ENCODE data around the gene SORBS1. TPM values are rescaled to one million over a fixed set of nuclear protein-coding genes. Genes with fewer than 3 reads are reported as not detected.
A peak's percentile ranks its signal among the peaks of the same experiment; 100 is the strongest.

SORBS1 gene
- total RNA-seq (10 to 100 TPM; 34.4 to 38.8 TPM), polyA plus RNA-seq (ENCODE audit: insufficient read depth, low read depth, low replicate concordance) (46.6 TPM)
- long read RNA-seq, donor 1: 0 reads
- long read RNA-seq, donor 2: 0 reads

DNA sequence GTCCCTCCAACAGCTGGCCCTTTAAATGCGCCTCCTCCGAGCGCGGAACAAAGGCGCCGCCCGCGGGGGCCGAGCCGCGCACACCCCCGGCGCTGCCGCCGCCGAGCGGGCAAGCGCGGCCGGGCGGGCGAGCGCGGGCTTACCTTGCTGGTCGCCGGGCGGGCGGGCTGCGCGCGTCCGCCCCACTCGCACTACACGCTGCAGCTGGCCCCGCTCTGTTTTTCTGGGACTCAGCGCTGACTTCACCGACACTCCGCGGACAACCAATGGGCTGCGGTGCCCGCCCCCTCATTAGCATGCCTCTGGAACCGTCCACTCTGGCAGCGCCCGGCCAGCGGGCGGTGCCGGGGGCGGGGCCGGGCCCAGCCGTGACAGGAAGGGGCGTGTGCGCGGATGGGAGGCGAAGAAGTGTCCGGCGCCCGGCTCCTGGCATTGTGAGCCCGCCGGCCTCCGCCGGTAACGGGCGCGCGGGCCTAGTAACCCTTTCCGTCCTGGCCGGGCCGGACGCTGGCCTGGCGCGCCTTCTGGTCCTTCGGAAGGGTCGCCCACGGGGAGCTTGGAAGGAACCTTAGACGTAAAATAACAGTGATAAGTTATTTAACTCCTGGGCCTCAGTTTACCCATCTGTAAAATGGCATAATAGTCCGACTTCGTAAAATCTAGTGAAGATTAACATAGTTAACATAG lies at the start of gene SORBS1:
Gene SORBS1, minus strand, starts transcription at position 195 of the 687 bp plus-strand sequence. CDS start 120,236 bp downstream, outside the sequence.
- Histone ChIP-seq H3K4me3 (peak within 1 kb of the TSS; percentile 81 to 91), H3K27me3 (no peaks in the 10 kb centered on the region), H3K36me3 (ENCODE audit: low read depth, missing control alignments) (no peaks in the 10 kb centered on the region), H3K9me3 (no peaks in the 10 kb centered on the region), H3K27ac (peak within 1 kb of the TSS; percentile 81 to 85), H3K4me1 (peaks cover 13% of the 10 kb centered on the region)
- WGBS, 2 donors: 2 to 3% methylated on average over 23 to 27 of the region's 77 CpGs
- DNase-seq: peak; percentile 97
- intact Hi-C loops (cut with DNase I; ENCODE audit: low total_unique reads): no loop called here
- TF ChIP-seq, protein P1, sequence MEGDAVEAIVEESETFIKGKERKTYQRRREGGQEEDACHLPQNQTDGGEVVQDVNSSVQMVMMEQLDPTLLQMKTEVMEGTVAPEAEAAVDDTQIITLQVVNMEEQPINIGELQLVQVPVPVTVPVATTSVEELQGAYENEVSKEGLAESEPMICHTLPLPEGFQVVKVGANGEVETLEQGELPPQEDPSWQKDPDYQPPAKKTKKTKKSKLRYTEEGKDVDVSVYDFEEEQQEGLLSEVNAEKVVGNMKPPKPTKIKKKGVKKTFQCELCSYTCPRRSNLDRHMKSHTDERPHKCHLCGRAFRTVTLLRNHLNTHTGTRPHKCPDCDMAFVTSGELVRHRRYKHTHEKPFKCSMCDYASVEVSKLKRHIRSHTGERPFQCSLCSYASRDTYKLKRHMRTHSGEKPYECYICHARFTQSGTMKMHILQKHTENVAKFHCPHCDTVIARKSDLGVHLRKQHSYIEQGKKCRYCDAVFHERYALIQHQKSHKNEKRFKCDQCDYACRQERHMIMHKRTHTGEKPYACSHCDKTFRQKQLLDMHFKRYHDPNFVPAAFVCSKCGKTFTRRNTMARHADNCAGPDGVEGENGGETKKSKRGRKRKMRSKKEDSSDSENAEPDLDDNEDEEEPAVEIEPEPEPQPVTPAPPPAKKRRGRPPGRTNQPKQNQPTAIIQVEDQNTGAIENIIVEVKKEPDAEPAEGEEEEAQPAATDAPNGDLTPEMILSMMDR (IDR thresholded peaks at IDR 0.05): no peak
- peak; percentile 94 for TF ChIP-seq POLR2A (IDR thresholded peaks at IDR 0.05)

DNA sequence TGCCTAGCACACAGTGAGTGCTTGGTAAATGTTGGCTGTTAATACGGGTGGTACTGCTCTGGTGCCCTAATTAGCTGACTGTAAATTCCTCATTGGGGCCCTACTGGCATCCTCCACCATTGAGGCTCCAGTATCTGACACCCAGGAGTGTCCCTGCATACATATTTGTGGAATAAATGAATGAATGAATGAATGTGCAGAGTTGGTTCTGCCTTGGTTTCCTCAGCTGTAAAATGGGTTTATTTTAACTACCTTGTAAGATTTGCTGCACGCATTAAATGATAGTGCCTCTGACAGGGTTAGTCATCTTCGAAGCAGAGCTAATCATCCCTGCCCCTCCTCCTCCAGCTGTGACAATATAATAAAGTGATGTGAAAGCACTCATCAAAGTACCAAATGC lies 49.6 kb upstream of the SORBS1 start:
- WGBS, 2 donors: 93 to 95% methylated on average over 3 of the region's 3 CpGs
- DNase-seq: no peak
- intact Hi-C loops (cut with DNase I; ENCODE audit: low total_unique reads): no loop called here
- no peaks in the 10 kb centered on the region for H3K4me1 ChIP-seq
- H3K27ac ChIP-seq: no peak overlapping the region
- H3K36me3 ChIP-seq (ENCODE audit: low read depth, missing control alignments): no peaks in the 10 kb centered on the region
- no peaks in the 10 kb centered on the region for H3K27me3 ChIP-seq
- no peak overlapping the region for H3K4me3 ChIP-seq
- TF ChIP-seq POLR2A (IDR thresholded peaks at IDR 0.05): no peak
- TF ChIP-seq, protein P1 (IDR thresholded peaks at IDR 0.05): no peak
- no peaks in the 10 kb centered on the region for H3K9me3 ChIP-seq

DNA sequence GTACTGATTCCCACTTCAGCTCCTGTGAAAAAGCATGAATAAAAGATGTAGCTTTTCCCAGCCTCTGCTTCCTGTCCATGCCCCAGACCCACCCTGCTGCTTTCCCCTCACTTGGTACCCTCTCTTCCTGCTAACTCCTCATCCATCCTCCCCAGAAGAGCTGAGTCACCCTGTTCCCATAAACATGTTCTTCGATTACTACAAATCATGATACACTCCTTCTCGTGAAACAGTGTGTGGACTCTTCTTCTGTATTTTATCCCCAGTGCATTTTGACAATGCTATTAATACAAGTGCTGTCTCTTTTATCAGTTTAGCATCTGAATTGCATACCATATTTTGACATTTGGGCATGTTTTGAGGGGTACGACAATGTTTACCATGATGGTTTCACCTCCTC lies 45.8 kb upstream of the SORBS1 start:
- Histone ChIP-seq H3K27me3 (no peaks in the 10 kb centered on the region), H3K4me3 (no peak overlapping the region), H3K4me1 (no peaks in the 10 kb centered on the region), H3K27ac (no peak overlapping the region), H3K9me3 (no peaks in the 10 kb centered on the region), H3K36me3 (ENCODE audit: low read depth, missing control alignments) (no peaks in the 10 kb centered on the region)
- TF ChIP-seq POLR2A (IDR thresholded peaks at IDR 0.05): no peak
- TF ChIP-seq, protein P1 (IDR thresholded peaks at IDR 0.05): no peak
- no peak for DNase-seq
- intact Hi-C loops (cut with DNase I; ENCODE audit: low total_unique reads): no loop called here
- 75 to 81% methylated on average over 3 of the region's 3 CpGs for WGBS, 2 donors

DNA sequence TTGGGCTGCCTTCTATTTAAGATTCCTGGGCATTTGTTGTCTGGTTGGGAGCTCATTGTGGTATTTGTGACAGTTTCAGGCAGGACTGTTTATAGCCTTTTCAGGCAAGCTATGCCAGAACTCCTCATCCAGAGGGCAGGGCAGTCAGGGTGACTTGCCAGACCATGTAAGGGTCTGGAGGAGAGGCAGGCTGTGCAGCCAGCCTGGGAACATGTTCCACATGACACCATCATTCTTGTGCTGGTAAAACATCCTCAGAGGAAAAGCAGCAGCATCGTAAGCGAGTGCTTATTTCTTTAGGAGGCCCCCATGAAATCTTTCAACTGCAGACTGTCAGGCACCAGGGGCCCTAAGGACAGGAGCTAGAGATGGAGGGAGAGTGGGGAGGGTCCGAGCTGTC lies 44.0 kb upstream of the SORBS1 start:
- H3K4me3 ChIP-seq: no peak overlapping the region
- no peaks in the 10 kb centered on the region for H3K27me3 ChIP-seq
- intact Hi-C loops (cut with DNase I; ENCODE audit: low total_unique reads): no loop called here
- H3K9me3 ChIP-seq: no peaks in the 10 kb centered on the region
- no peaks in the 10 kb centered on the region for H3K36me3 ChIP-seq (ENCODE audit: low read depth, missing control alignments)
- no peak overlapping the region for H3K27ac ChIP-seq
- DNase-seq: no peak
- 75 to 95% methylated on average over 3 of the region's 3 CpGs for WGBS, 2 donors
- TF ChIP-seq, protein P1 (IDR thresholded peaks at IDR 0.05): no peak
- TF ChIP-seq POLR2A (IDR thresholded peaks at IDR 0.05): no peak
- H3K4me1 ChIP-seq: no peaks in the 10 kb centered on the region

DNA sequence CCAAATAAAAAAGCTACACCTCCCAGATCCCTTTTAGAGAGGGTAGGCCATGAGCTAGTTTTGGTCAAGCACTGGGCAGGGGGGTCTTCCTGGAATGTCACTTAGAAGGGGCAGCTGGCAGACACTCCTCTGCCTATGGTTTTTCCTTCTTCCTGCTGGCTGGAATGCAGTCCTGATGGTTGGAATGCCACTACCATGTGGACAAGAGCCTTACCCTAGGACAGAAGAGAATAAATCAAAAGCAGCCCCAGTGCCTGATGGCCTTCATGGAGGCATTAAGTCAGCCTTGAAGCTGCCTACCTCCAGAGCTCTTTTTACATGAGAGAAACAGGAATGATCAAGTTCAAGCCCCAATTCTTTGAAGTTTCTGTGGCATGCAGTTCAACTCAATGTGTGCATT lies 43.5 kb upstream of the SORBS1 start:
- intact Hi-C loops (cut with DNase I; ENCODE audit: low total_unique reads): loop anchor here (5.0 kb wide), 1 partner anchor 172 kb away; no protein-coding TSS in a partner anchor

More for the DNA sequence above, 43.5 kb upstream of the SORBS1 start:
- DNase-seq: no peak
- no peaks in the 10 kb centered on the region for H3K4me1 ChIP-seq
- no peaks in the 10 kb centered on the region for H3K27me3 ChIP-seq
- no peaks in the 10 kb centered on the region for H3K9me3 ChIP-seq
- H3K4me3 ChIP-seq: no peak overlapping the region
- no peaks in the 10 kb centered on the region for H3K36me3 ChIP-seq (ENCODE audit: low read depth, missing control alignments)
- TF ChIP-seq POLR2A (IDR thresholded peaks at IDR 0.05): no peak
- TF ChIP-seq, protein P1 (IDR thresholded peaks at IDR 0.05): no peak
- H3K27ac ChIP-seq: no peak overlapping the region

All from testis (tissue), 5 donors.